WERI-Rb-1 (cell line): Measurements from ENCODE around the gene PACRG.

Experiments used
- DNase-seq: peaks from one replicate; pipeline ENCODE4 v3.0.0-alpha.2; 2020
- H3K27ac ChIP-seq: fragments of 250-450 bp; sonication (Bioruptor Pico); 2 replicates; pipeline ENCODE4 v1.5.1; 2020; ENCODE audit warnings: mild to moderate bottlenecking, moderate library complexity
- H3K27me3 ChIP-seq: fragments of 250-450 bp; sonication (Bioruptor Pico); 2 replicates; pipeline ENCODE4 v1.5.1; 2021; ENCODE audit warnings: mild to moderate bottlenecking, low read depth, moderate library complexity; ENCODE audit not compliant: insufficient read depth, severe bottlenecking
- H3K36me3 ChIP-seq: fragments of 250-450 bp; sonication (Bioruptor Pico); 2 replicates; pipeline ENCODE4 v1.5.1; 2020; ENCODE audit warnings: mild to moderate bottlenecking, moderate library complexity
- H3K4me3 ChIP-seq: 2 replicates; pipeline ENCODE4 v1.5.1; 2011; ENCODE audit warnings: low read depth, mild to moderate bottlenecking, control low read depth, low read length
- H3K9me3 ChIP-seq: fragments of 250-450 bp; sonication (Bioruptor Pico); 2 replicates; pipeline ENCODE4 v1.5.1; 2021; ENCODE audit warnings: mild to moderate bottlenecking, moderate library complexity; ENCODE audit not compliant: severe bottlenecking
- CTCF ChIP-seq: IDR thresholded peaks from 2 replicates; pipeline ENCODE4 v1.5.1; 2011; ENCODE audit warnings: low read depth, mild to moderate bottlenecking, control low read depth, inconsistent platforms, low read length

PACRG gene

GRCh38 chr6:163078712-163079111 is 350.9 kb downstream of the PACRG start:
- Histone ChIP-seq H3K27me3 (no peaks in the 10 kb centered on the region), H3K4me3 (no peak overlapping the region), H3K9me3 (no peaks in the 10 kb centered on the region), H3K36me3 (no peaks in the 10 kb centered on the region), H3K27ac (no peak overlapping the region)
- no peak for TF ChIP-seq CTCF
- no peak for DNase-seq

- Histone ChIP-seq H3K27ac (no peak overlapping the region), H3K36me3 (no peaks in the 10 kb centered on the region), H3K4me3 (no peak overlapping the region), H3K27me3 (no peaks in the 10 kb centered on the region), H3K9me3 (no peaks in the 10 kb centered on the region)
- no peak for DNase-seq
- TF ChIP-seq CTCF: no peak
Observed at GRCh38 chr6:163080228-163080627, 352.5 kb downstream of the PACRG start.

- no peaks in the 10 kb centered on the region for H3K27me3 ChIP-seq
- H3K27ac ChIP-seq: no peak overlapping the region
- H3K9me3 ChIP-seq: no peaks in the 10 kb centered on the region
- DNase-seq: no peak
- TF ChIP-seq CTCF: no peak
- H3K4me3 ChIP-seq: no peak overlapping the region
- H3K36me3 ChIP-seq: no peaks in the 10 kb centered on the region
Observed at GRCh38 chr6:163083141-163083540, 355.4 kb downstream of the PACRG start.

- TF ChIP-seq CTCF: no peak
- DNase-seq: no peak
Observed at GRCh38 chr6:163085426-163085825, 357.7 kb downstream of the PACRG start.

GRCh38 chr6:163085861-163086623 is 358.3 kb downstream of the PACRG start:
- H3K36me3 ChIP-seq: no peaks in the 10 kb centered on the region
- no peak overlapping the region for H3K4me3 ChIP-seq
- no peak overlapping the region for H3K27ac ChIP-seq
- no peaks in the 10 kb centered on the region for H3K27me3 ChIP-seq
- no peak for TF ChIP-seq CTCF
- H3K9me3 ChIP-seq: no peaks in the 10 kb centered on the region
- no peak for DNase-seq

More at GRCh38 chr6:163085426-163085825, 357.7 kb downstream of the PACRG start:
- Histone ChIP-seq H3K27me3 (no peaks in the 10 kb centered on the region), H3K27ac (no peak overlapping the region), H3K4me3 (no peak overlapping the region), H3K9me3 (no peaks in the 10 kb centered on the region), H3K36me3 (no peaks in the 10 kb centered on the region)

- no peak overlapping the region for H3K27ac ChIP-seq
- no peak overlapping the region for H3K4me3 ChIP-seq
- TF ChIP-seq CTCF: no peak
- H3K27me3 ChIP-seq: no peaks in the 10 kb centered on the region
- no peaks in the 10 kb centered on the region for H3K9me3 ChIP-seq
- DNase-seq: no peak
- no peaks in the 10 kb centered on the region for H3K36me3 ChIP-seq
Observed at GRCh38 chr6:163086624-163086920, 358.8 kb downstream of the PACRG start.
